Ovary (tissue), 9 donors: ENCODE data around the gene ADCYAP1R1. TPM values are rescaled to one million over a fixed set of nuclear protein-coding genes. Genes with fewer than 3 reads are reported as not detected.

Experiments
- DNase-seq, 5 donors: peaks; one replicate each; pipeline ENCODE4 v3.0.0-alpha.2; 2019 to 2020
- H3K27ac ChIP-seq, 2 donors: fragments of 200-600 bp; one replicate each; pipeline versions ENCODE4 v1.5.1 to v1.8.0; 2019 to 2022
- H3K27me3 ChIP-seq: fragments of 200-600 bp; one replicate; pipeline ENCODE4 v1.8.0; 2022
- H3K36me3 ChIP-seq: fragments of 200-600 bp; sonication (generic); one replicate; pipeline ENCODE4 v1.5.1; 2019
- H3K4me1 ChIP-seq: one replicate; pipeline ENCODE4 v1.8.1; 2013; ENCODE audit warnings: mild to moderate bottlenecking, moderate library complexity; ENCODE audit not compliant: insufficient read depth
- H3K4me3 ChIP-seq: fragments of 200-600 bp; sonication (generic); one replicate; pipeline ENCODE4 v1.5.1; 2017
- H3K9me3 ChIP-seq, 2 donors: fragments of 200-600 bp in 1 of 2; sonication (generic) in 1 of 2; one replicate each; pipeline versions ENCODE4 v1.5.1 to v1.8.1; 2013 to 2019; ENCODE audit warnings: mild to moderate bottlenecking in 1 of 2, moderate library complexity in 1 of 2
- EP300 ChIP-seq: sonication (generic); formaldehyde crosslinking; IDR thresholded peaks from one replicate; pipeline ENCODE4 v1.6.1; 2017; ENCODE audit warnings: antibody characterized with exemption
- POLR2A ChIP-seq: fragments of 450-650 bp; IDR thresholded peaks from one replicate; pipeline ENCODE4 v1.6.1; 2017; ENCODE audit warnings: antibody characterized with exemption, mild to moderate bottlenecking, moderate library complexity
- WGBS, 3 donors: extraction: QIAGEN DNeasy Blood & Tissue Kit in 1 of 3; methylation state at CpG; one replicate each; pipeline versions ENCODE4 v1.1.5 to v1.1.7; 2013 to 2017; 5-methylcytosine and 5-hydroxymethylcytosine counted together
- intact Hi-C, 4 donors: fragments of 100-400 bp; cut with DNase I; formaldehyde crosslinking; loops; one replicate each; pipeline versions ENCODE4 v1.11.0 to v1.15.1; 2022 to 2023
- polyA plus RNA-seq, 2 donors: library from polyadenylated mRNA; stranded (reverse); fragments of 200-250 nt in 1 of 2; fragments of 350-450 nt in 1 of 2; fragmentation: Illumina TruSeq in 1 of 2; extraction: RNeasy Lipid Tissue Mini Kit (QIAGEN cat#74804) in 1 of 2; gene quantifications; one replicate each; pipeline ENCODE4 v1.2.3, GENCODE V29; 2013 to 2014
- total RNA-seq, 7 donors: library from RNA; depleted of rRNA in 2 of 7; stranded (reverse); fragments of >200 nt in 2 of 7; fragmentation: NEBNext Ultra II Directional in 3 of 7; extraction: Animal tissue kit (Norgen Biotek cat#: 25700) in 3 of 7; gene quantifications; one replicate each; pipeline versions ENCODE4 v1.1.0 to v1.2.4, GENCODE V29; 2016 to 2023
- TF ChIP-seq, protein P1 (sequence below), 3 donors: fragments of 450-650 bp in 2 of 3; fragments of 200-600 bp in 1 of 3; IDR thresholded peaks; one replicate each; pipeline versions ENCODE4 v1.5.1 to v1.8.0; 2016 to 2022; ENCODE audit warnings: antibody characterized with exemption in 3 of 3, mild to moderate bottlenecking in 1 of 3
- donor health status: DM: no; HTN: no; CAD: no; lungs with moderate emphysema.
- donor health status: DM: no; HTN: no; CAD: no.
- donor health status: Bipolar disorder and iron deficiency.
- donor health status: DM: yes; HTN: yes; CAD: no.
- donor health status: DM: no; HTN: no; CAD: no.
- donor health status: DM: yes; HTN: yes; CAD: no.

The ADCYAP1R1 gene
- total and polyA plus RNA-seq, 9 donors: 0.33 to 9.2 (median 5.0) TPM

- WGBS, 3 donors: 55 to 69% (median 59%) methylated on average over 3 of the region's 3 CpGs
- Histone ChIP-seq H3K4me3 (no peak overlapping the region), H3K36me3 (no peaks in the 10 kb centered on the region), H3K9me3 (no peaks in the 10 kb centered on the region), H3K4me1 (no peaks in the 10 kb centered on the region), H3K27me3 (no peaks in the 10 kb centered on the region), H3K27ac (no peak overlapping the region)
- TF ChIP-seq POLR2A (no peak), EP300 (no peak)
- TF ChIP-seq, protein P1, sequence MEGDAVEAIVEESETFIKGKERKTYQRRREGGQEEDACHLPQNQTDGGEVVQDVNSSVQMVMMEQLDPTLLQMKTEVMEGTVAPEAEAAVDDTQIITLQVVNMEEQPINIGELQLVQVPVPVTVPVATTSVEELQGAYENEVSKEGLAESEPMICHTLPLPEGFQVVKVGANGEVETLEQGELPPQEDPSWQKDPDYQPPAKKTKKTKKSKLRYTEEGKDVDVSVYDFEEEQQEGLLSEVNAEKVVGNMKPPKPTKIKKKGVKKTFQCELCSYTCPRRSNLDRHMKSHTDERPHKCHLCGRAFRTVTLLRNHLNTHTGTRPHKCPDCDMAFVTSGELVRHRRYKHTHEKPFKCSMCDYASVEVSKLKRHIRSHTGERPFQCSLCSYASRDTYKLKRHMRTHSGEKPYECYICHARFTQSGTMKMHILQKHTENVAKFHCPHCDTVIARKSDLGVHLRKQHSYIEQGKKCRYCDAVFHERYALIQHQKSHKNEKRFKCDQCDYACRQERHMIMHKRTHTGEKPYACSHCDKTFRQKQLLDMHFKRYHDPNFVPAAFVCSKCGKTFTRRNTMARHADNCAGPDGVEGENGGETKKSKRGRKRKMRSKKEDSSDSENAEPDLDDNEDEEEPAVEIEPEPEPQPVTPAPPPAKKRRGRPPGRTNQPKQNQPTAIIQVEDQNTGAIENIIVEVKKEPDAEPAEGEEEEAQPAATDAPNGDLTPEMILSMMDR (IDR thresholded peaks at IDR 0.05): no peak
- no peak for DNase-seq
- intact Hi-C loops: loop anchor here in 1 of 4 donors (10.0 kb wide), 1 partner anchor 132 kb away; no protein-coding TSS in a partner anchor
Observed at GRCh38 chr7:31116615-31117014, 64.5 kb downstream of the ADCYAP1R1 start.

- no peaks in the 10 kb centered on the region for H3K36me3 ChIP-seq
- intact Hi-C loops: loop anchor here in 1 of 4 donors (10.0 kb wide), 1 partner anchor 134 kb away; no protein-coding TSS in a partner anchor
- no peaks in the 10 kb centered on the region for H3K27me3 ChIP-seq
- TF ChIP-seq, protein P1 (IDR thresholded peaks at IDR 0.05): no peak
- TF ChIP-seq EP300 (no peak), POLR2A (no peak)
- H3K9me3 ChIP-seq: no peaks in the 10 kb centered on the region
- H3K4me3 ChIP-seq: no peak overlapping the region
- peaks cover 4% of the 10 kb centered on the region for H3K4me1 ChIP-seq
- DNase-seq: no peak
- WGBS, 3 donors: 89 to 94% (median 93%) methylated on average over 4 of the region's 4 CpGs
- H3K27ac ChIP-seq: no peak overlapping the region
Observed at GRCh38 chr7:31119249-31119648, 67.1 kb downstream of the ADCYAP1R1 start.

GRCh38 chr7:31120800-31121513 lies 68.8 kb downstream of the ADCYAP1R1 start:
- H3K4me1 ChIP-seq: peaks cover 4% of the 10 kb centered on the region
- H3K9me3 ChIP-seq: no peaks in the 10 kb centered on the region
- H3K27ac ChIP-seq: no peak overlapping the region
- DNase-seq: no peak
- TF ChIP-seq POLR2A (no peak), EP300 (no peak)
- TF ChIP-seq, protein P1 (IDR thresholded peaks at IDR 0.05): no peak
- no peaks in the 10 kb centered on the region for H3K36me3 ChIP-seq
- intact Hi-C loops: loop anchor here in 3 of 4 donors (2.0 to 10.0 kb wide), 4 partner anchors 134 to 379 kb away; no protein-coding TSS in a partner anchor
- no peak overlapping the region for H3K4me3 ChIP-seq
- H3K27me3 ChIP-seq: no peaks in the 10 kb centered on the region
- 86 to 100% (median 86%) methylated on average over 3 of the region's 3 CpGs for WGBS, 3 donors

DNA sequence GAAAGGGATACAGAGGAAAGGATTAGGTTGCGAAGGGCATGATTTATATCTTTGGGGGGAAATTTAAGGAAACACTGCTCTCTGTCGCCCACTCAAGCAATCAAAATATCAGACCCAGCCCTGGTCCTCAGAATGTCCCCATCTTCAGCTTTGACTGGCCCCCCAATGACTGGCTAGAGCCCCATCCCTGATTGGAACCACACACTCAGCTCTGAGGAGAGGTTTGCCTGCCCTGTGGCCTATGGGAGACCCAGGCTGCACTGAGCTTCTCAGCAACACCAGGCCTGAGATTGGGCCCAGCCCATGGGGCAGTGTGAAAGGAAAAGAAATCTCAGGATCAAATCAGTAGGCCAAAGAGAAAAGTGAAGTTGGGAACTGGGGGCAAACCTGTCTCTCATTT lies 69.5 kb downstream of the ADCYAP1R1 start:
- Histone ChIP-seq H3K27me3 (no peaks in the 10 kb centered on the region), H3K4me1 (peaks cover 4% of the 10 kb centered on the region), H3K9me3 (no peaks in the 10 kb centered on the region), H3K27ac (no peak overlapping the region), H3K36me3 (no peaks in the 10 kb centered on the region), H3K4me3 (no peak overlapping the region)
- no peak for DNase-seq
- TF ChIP-seq EP300: no peak
- intact Hi-C loops: loop anchor here in 3 of 4 donors (2.0 to 10.0 kb wide), 4 partner anchors 134 to 379 kb away; no protein-coding TSS in a partner anchor
- WGBS, 3 donors: 96 to 100% (median 98%) methylated on average over 2 of the region's 2 CpGs

DNA sequence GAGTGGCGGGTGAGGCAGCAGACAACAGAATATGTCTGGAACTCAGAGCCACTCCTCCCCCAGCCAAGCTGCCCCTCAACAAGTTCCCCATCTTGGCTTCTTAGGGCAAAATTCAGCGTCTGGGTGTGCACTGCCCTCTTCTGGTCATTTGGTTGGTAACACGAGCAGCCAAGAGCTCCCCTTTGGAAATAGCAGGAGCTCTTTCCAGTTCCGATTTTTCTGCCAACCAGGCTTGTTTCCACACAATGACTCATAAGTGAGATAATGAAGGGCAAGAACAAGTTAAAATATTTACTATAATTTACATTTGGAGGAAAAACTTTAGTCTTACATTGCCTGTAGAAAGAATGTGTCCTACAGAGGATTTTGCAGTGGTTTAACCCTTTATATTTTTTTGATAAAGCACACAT lies 70.5 kb downstream of the ADCYAP1R1 start:
- intact Hi-C loops: loop anchor here in 2 of 4 donors (5.0 to 10.0 kb wide), 3 partner anchors 135 to 380 kb away; no protein-coding TSS in a partner anchor
- TF ChIP-seq EP300: no peak
- TF ChIP-seq, protein P1 (IDR thresholded peaks at IDR 0.05): peak; percentile 68 to 84 (median 76)
- Histone ChIP-seq H3K36me3 (no peaks in the 10 kb centered on the region), H3K4me3 (no peak overlapping the region), H3K27me3 (no peaks in the 10 kb centered on the region), H3K9me3 (no peaks in the 10 kb centered on the region), H3K4me1 (peaks cover 4% of the 10 kb centered on the region), H3K27ac (no peak overlapping the region)
- DNase-seq: peak; percentile 60 to 83 (median 72)
- 1 to 5% (median 4%) methylated on average over 4 of the region's 4 CpGs for WGBS, 3 donors
